HL-60 (cell line): ENCODE results near the gene RNASE7.

Source experiments
- CTCF ChIP-seq: IDR thresholded peaks from one replicate; pipeline ENCODE4 v1.5.1; 2011; ENCODE audit warnings: low read length, control low read depth, inconsistent platforms; ENCODE audit not compliant: insufficient read depth
- GABPA ChIP-seq: IDR thresholded peaks from 2 replicates; pipeline ENCODE4 v1.6.1; 2012; ENCODE audit warnings: low read depth
- POLR2AphosphoS5 ChIP-seq: IDR thresholded peaks from 2 replicates; pipeline ENCODE4 v1.6.1; 2012; ENCODE audit warnings: low read depth
- REST ChIP-seq: IDR thresholded peaks from 2 replicates; pipeline ENCODE4 v1.6.1; 2012; ENCODE audit warnings: low read depth; ENCODE audit not compliant: insufficient replicate concordance
- SPI1 ChIP-seq: IDR thresholded peaks from 2 replicates; pipeline ENCODE4 v1.6.1; 2012; ENCODE audit warnings: low read depth, mild to moderate bottlenecking, borderline replicate concordance

GRCh38 chr14:21071225-21072030 is 29.3 kb downstream of the RNASE7 start:
- TF ChIP-seq CTCF, result no peak
- peak; percentile 46 for TF ChIP-seq POLR2AphosphoS5
- no peak for TF ChIP-seq REST
- TF ChIP-seq GABPA, result no peak
- TF ChIP-seq SPI1, result peak; percentile 98
